GM21717 (cell line): ENCODE data around the gene NUP133.

Source experiments
- ATAC-seq: cut with Tn5 transposase; IDR thresholded peaks from one replicate; pipeline ENCODE4 v1.9.1; 2021; ENCODE audit warnings: mild to moderate bottlenecking, moderate library complexity; ENCODE audit not compliant: unreplicated experiment

The NUP133 gene

DNA sequence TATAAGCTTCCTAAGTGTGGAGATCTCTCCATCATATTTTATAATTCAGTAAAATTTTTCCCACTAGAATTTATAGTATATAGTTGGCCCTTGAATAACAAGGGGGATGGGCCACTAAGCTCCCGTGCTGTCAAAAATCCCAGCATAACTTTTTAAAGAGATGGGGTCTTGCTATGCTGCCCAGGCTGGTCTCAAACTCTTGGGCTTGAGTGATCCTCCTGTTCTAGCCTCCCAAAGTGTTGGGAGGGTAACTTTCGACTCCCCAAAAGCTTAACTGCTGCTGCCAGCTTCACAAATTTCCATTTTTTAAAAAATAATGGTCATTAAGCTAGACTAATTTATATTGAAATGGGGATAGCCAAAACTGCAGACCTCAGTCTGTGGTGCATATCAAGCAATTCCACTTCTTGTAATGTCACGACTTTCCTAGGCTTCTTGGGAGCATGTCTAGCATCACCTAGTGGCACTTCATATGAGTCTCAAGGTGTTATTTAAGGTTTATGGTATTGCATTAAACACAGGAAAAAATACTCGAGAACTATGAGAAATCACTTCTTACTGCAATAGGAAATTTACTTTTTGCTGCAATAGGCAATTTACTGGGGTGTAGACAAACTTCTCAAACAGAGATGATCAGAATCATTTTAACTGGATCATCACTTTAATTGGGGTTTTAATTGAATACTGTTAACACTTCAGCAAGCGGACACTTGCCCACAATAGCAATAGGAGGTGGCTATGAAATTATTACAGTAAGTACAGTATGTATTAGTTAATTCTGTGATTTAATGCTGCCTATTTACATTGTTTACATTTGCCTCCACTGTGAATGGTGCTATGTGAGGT is 55.0 kb downstream of the NUP133 start:
- no peak for ATAC-seq

DNA sequence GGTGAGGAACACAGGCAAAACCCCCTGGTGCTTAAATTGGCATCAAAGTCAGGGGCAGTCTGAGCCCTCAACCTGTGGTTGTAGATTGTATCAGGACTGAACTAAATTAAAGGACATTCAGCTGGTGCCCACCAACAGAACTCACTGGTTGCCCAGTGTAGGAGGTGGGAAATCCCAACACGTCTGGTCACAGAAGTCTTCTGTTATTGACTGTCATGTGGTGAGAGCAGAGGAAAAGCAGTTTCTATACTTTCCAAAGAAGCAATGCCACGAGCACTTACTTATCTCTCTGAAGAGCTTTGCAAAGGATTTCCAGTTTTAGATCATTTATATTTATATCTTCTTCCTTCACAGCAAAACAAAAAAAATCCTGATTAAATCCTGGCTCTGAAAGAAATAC is 59.3 kb downstream of the NUP133 start:
- ATAC-seq: no peak

DNA sequence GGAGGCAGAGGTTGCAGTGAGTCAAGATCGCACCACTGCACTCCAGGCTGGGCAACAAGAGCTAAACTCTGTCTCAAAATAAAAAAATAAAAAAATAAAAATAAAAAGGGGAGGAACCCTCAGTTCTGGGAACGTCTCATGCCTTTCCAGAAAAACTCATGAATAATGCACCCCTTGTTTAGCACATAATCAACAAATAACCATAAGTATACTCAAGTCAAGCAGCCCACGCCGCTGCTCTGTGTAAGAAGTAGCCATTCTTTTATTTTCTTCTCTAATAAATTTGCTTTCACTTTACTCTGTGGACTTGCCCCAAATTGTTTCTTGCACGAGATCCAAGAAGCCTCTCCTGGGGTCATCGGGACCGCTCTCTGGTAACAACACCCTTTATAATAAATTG is 59.8 kb downstream of the NUP133 start:
- no peak for ATAC-seq

DNA sequence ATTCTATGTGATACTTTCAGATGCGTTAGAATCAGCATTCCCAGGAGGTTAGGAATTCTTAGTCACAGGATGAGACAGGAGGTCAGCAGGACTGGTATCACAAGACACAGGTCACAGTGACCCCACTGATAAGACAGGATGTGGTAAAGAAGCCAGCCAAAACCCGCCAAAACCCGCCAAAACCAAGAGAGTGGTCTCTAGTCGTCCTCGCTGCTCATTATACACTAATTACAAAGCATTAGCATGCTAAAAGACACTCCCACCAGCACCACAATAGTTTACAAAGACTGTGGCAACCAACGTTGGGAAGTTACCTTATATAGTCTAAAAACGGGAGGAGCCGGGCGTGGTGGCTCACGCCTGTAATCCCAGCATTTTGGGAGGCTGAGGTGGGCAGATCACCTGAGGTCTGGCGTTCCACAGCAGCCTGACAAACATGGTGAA is 60.3 kb downstream of the NUP133 start:
- ATAC-seq: no peak

DNA sequence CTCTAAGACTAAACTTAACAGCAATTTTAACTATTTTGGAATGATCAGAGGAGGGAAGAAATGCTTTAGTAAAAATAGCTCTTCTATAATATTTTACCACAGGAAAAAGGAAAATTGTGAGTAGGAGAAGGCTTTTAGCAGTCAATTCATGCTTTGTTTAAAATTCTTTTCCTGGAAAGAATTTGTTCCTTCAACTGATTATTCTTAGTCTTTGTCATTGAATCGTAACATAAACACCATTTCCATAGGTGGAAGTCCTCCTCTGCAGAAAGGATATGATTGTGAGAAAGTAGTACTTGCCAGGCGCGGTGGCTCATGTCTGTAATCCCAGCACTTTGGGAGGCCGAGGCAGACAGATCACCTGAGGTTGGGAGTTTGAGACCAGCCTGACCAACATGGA is 62.3 kb downstream of the NUP133 start:
- ATAC-seq: no peak

DNA sequence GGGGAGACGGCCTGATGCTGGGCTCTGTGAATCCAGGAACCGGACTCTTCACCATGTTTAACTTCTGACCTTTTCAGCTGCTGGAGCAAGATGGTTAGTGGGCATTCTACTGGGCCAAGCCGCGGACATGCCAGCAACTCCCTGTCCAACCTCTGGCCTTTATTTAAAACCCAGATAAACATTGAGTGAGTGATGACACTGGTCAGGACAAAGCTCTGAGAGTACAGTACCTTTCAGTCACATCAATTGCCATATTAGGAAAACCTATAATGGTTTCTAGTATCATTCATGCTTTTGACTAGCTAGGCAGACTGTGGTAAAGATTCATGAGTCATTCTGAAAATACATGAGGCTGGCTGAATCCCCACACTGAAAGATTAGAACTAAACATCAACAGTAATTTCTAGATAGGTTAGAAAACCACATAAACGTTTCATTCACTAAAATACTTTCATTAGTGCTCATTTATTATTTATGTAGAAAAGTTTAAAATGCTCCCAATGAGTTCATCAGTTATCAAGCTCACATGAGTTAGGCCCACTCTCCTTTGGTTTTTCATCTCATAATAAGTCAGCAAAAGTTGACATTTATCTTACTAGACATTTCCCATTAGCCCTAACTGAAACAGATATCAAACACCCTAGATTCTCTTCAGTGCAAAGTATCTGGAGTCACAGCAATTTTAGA is 67.1 kb downstream of the NUP133 start:
- peak; percentile 95 for ATAC-seq

DNA sequence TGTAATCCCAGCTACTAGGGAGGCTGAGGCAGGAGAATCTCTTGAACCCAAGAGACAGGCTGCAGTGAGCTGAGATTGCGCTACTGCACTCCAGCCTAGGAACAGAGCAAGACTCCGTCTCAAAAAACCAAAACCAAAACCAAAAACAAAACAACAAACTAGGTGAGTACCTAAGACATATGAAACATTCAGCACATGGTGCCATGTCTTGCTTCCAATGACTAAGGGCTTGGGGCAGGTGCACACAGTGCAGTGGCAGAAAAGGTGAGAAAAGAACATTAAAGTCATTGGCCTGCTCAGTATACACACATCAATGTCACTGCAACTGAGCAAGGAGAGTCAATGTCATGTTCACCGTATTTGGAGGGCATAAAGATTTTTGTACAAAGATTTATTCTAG is 70.1 kb downstream of the NUP133 start:
- ATAC-seq: no peak

DNA sequence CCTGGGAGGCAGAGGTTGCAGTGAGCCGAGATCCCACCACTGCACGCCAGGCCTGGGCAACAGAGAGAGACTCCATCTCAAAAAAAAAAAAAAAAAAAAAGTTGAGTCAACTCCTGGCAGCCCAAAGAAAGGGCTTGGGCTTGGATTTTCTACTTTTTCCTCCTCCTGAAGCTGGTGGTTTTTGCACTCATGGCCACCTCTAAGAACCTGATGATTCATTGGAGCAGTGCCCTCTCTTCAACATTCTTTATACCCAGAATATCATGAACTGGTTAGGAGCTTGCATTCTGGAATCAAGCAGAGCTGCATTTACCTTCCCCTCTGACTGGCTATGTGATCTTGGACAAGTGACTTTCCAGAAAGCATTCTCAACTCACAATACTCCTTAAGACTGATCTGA is 70.7 kb downstream of the NUP133 start:
- ATAC-seq: no peak

DNA sequence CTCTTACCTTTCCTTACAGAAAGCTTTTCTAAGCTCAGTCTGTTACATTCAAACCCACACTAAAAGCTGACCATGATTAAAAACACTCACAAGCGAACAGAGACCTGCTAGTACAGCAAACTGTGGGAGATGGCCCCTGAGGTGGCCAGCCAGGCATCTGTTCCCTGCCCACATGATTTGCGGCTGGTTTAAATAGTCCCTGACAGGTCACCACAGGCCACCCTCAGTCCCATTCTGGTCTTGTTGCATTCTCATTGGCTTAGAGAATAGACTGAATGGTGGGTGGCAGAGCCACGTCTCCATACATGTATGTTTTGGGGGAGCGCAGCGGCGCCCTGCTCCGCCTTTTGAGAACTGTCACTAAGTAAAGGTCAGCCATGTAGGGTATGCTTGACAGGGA is 71.9 kb downstream of the NUP133 start:
- no peak for ATAC-seq

DNA sequence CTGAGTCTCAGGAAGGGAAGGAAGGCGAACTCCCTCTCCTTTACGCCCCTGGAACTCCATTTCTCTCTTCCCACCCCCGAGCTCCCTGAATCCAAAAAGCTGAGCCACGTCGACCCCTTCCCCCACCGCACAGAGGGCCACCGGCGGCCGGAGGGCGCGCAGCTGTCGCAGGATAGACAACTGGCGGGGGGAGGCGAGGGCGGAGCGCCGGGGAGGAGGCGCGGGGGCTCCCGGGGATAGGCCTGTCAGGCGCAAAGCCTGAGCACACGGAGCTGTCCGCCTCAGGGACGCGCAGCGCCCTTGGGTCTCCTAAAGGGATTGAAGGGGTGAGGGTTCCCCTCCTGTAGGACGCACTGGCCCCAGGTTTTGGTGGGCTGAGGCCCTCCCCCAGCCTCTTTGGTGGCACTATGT is 73.5 kb downstream of the NUP133 start:
- ATAC-seq: no peak

DNA sequence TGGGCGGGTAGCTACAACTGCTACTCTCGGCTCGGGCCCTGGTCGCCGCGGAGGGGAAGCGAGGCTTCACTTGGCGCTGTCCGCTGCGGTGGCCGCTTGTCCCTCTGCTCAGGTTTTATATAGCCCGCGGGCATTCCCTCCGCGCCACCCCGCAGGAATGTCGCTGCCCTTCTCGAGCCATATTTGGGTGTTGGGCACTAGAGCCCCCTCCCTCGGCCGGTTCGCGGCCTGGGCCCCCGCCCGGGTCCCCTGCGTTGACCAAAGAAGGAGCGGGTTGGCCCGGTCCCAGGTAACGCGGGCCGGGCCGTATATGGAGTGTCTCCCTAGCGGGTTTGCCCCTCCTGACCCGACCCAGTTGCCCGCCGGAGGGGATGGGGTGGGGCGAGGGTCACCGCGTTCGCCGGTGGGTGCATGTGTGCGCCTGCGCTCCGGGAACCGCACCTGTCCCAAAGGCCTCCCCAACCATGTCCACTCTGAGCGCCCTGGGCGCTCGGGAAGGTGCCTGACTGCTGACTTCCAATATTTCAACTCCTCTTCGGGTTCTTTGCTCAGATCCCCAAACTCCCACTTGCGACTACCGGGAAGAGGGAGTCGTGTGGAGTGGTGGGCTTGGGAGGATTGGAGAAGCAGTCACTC is 74.0 kb downstream of the NUP133 start, which contains the start of gene ACTA1:
Gene ACTA1 (minus strand): TSS at position 90 of the 636 bp plus-strand sequence. CDS start 979 bp downstream, outside the sequence.
- ATAC-seq: no peak

DNA sequence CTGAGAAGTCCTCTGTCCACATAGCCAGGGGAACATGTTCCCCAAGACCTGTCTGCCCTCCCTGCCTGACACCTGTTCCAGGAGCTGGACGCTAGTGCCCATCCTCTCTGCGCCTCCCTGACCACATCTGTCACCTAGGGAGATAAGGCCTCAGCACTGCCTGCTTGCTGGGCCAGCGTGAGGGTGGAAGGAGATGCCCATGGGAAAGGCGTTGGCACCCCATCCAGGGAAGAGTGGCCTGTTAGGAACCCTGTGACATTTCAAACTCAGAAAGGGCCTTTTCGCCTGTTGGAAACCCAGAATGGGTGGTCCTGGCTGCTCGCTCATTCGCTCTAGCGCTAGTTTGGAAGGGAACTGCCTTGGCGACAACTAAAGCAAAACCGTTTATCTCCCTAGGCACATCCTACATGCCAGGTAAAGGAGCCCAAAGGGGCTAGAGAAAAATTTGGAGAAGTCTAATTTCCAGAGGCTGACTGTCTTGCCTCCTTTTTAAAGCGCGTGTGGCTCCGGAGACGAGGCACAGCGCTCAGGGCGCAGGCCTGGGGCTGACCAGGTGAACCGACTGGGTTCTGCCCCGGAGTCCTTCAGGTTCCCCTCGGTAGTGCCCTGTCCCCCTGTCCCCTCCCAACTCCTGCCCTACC is 74.7 kb downstream of the NUP133 start:
- ATAC-seq: no peak

DNA sequence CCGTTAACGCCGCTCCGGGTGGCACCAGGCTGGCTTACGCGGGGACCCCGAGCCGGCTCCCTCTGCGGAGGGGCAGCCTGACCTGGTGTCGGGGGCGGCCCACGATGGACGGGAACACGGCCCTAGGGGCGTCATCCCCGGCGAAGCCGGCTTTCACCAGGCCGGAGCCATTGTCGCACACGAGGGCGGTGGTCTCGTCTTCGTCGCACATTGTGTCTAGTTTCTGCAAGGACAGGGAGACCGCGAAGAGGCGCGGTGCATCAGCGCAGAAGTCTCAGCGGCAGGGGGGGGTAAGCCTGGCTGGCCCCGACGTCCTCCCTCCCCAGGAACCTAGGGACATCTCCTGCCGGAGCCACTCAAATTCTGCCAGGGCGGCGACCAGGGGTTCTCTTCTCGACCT is 75.2 kb downstream of the NUP133 start:
- no peak for ATAC-seq

DNA sequence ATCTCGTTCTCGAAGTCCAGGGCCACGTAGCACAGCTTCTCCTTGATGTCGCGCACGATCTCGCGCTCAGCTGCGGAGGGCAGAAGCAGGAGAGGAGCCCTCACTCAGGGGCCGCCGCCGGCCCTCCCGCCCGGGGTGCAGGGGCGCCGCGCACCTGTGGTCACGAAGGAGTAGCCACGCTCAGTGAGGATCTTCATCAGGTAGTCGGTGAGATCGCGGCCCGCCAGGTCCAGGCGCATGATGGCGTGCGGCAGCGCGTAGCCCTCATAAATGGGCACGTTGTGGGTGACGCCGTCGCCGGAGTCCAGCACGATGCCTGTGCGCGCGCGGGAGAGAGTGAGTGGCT is 76.1 kb downstream of the NUP133 start:
- no peak for ATAC-seq

DNA sequence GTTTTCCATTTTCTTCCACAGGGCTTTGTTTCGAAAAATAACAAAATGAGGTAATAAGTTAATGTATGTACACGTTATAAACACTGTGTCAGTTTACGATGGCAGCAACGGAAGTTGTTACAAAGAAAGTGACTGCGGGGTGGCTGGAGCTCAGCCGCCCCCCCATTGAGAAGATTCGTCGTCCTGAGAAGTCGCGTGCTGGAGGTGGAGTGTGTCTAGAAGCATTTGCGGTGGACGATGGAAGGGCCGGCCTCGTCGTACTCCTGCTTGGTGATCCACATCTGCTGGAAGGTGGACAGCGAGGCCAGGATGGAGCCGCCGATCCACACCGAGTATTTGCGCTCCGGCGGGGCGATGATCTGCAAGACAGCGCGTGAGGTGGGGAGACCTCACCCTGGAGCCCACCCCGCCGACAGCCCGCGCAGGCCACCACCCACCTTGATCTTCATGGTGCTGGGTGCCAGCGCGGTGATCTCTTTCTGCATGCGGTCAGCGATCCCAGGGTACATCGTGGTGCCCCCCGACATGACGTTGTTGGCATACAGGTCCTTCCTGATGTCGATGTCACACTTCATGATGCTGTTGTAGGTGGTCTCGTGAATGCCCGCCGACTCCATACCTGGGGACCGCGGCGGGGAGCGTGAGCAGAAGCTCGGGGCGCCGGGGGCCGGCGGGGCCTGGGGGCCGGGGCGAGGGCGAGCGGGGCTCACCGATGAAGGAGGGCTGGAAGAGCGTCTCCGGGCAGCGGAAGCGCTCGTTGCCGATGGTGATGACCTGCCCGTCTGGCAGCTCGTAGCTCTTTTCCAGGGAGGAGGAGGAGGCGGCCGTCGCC is 76.6 kb downstream of the NUP133 start:
- no peak for ATAC-seq

DNA sequence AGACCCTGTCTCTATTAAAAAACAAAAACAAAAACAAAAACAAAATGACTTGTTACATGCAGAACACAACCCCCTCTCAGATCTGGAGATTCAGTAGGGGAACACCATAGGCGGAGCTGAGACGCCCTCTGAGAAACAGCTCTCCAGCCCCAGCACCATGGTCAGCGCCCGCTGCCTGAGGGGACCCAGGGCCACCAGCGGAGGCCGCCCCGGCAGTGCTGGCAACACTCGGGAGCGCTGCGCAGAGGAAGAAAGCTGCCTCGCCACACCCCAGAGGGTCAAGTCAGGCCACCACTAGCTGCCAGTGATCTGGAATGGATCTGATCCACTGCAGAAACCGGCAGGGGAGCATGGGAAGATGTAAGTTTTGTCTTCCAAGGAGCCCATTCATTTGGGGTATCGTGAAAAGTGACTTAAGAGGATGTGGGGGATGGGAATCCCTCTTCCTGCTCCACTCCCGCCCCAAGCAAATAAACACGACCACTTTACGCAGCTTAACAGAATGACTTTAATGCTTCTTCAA is 77.3 kb downstream of the NUP133 start:
- no peak for ATAC-seq

DNA sequence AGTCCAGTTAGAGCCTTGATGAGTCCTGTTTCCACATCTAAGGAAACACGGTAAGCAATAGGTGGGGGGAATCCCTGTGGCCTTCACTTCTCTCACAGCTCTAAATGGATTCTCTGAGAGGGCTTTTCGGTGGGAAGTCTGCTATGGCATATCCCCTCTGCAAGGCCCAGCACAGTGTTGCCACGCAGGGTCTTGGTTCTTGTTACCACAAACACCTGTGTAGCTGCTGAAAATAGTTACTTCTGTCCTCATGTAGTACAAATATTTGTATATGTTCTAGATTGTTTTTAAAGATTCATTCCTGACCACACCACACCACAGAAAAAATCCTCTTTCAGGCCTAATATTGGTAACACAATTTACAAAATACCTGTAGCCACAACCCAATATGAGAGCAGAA is 79.9 kb downstream of the NUP133 start:
- no peak for ATAC-seq

DNA sequence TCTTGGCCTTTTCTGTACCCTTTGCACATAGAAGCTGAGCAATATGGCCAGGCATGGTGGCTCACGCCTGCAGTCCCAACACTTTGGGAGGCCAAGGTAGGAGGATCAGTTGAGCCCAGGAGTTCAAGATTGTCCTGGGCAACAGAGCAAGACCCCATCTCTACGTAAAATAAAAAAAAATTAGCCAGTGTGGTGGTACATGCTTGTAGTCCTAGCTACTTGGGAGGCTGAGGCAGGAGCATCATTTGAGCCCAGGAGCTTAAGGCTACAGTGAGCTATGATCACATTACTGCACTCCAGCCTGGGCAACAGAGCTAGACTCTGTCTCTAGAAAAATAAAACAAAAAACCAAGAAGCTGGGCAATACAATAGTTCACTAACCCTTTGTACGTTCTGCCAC is 80.6 kb downstream of the NUP133 start:
- ATAC-seq: no peak

DNA sequence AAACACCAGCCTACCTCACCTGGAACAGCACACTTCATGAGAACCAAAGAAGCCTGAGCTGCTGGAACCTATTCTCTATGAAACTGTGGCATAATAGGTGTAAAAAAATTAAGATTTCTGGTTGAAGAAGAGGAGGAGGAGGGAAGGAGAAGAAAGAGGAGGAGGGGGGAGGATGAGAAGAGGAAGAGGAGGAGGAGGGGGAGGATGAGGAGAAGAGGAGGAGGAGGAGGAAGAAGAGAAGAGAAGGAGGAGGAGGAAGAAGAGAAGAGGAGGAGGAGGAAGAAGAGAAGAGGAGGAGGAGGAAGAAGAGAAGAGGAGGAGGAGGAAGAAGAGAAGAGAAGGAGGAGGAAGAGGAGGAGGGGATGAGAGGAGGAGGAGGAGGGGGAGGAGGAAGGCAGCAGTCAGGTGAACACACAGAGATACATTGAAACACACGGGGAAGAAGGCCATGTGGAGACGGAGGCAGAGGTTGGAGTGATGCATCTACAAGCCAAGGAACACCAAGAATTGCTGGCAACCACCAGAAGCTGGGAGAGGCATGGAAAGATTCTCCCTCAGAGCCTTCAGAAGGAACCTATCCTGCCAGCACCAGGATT is 82.5 kb downstream of the NUP133 start:
- no peak for ATAC-seq

DNA sequence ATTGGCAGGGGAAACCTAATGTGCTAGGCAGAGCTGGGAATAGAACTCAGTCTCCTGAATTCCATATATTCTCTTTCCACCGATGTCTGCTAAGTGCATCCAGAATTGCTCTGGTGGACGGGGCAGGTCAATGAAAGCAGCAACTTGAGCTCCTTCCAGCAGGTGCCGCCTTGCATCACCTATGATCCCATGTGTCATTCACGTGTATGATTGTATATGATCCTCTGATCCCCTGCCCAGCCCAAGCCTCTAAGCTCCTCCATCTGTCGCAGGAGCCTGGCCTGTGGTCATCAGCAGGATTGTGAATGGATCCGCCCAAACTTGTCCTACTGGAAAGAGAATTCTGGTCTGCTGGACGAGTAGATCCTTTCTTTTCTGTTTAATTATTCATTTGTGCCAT is 87.4 kb downstream of the NUP133 start:
- ATAC-seq: no peak
